DOHH2 (cell line): ENCODE data around the gene RAB10.

Experiments used
- H3F3A ChIP-seq: fragments of 200-600 bp; sonication (generic), shearing (Covaris generic); 2 replicates; pipeline ENCODE4 v1.6.0; 2016; ENCODE audit warnings: antibody characterized with exemption, mild to moderate bottlenecking; ENCODE audit not compliant: control insufficient read depth, insufficient read depth
- H3K27ac ChIP-seq: fragments of 200-600 bp; sonication (generic); 2 replicates; pipeline ENCODE4 v1.5.1; 2014; ENCODE audit warnings: low read depth, mild to moderate bottlenecking, low read length, moderate library complexity
- H3K27me3 ChIP-seq: fragments of 200-600 bp; sonication (generic); 2 replicates; pipeline ENCODE4 v1.6.1; 2014; ENCODE audit warnings: mild to moderate bottlenecking, low read length, mixed read lengths; ENCODE audit not compliant: control insufficient read depth
- H3K36me3 ChIP-seq: fragments of 200-600 bp; sonication (generic); 2 replicates; pipeline ENCODE4 v1.6.1; 2014; ENCODE audit warnings: mild to moderate bottlenecking, low read length, moderate library complexity, mixed read lengths; ENCODE audit not compliant: control insufficient read depth
- H3K4me1 ChIP-seq: fragments of 200-600 bp; sonication (generic); 2 replicates; pipeline ENCODE4 v1.6.1; 2014; ENCODE audit warnings: mild to moderate bottlenecking, low read length, mixed read lengths; ENCODE audit not compliant: control insufficient read depth
- H3K4me2 ChIP-seq: fragments of 200-600 bp; sonication (generic); 2 replicates; pipeline ENCODE4 v1.6.0; 2014; ENCODE audit warnings: mild to moderate bottlenecking, low read length, moderate library complexity
- H3K4me3 ChIP-seq: fragments of 200-600 bp; sonication (generic); 2 replicates; pipeline ENCODE4 v1.5.1; 2014; ENCODE audit warnings: mild to moderate bottlenecking, low read length, mixed read lengths
- H3K79me2 ChIP-seq: fragments of 200-600 bp; sonication (generic); 2 replicates; pipeline ENCODE4 v1.6.1; 2014; ENCODE audit warnings: mild to moderate bottlenecking, low read length, mixed read lengths; ENCODE audit not compliant: control insufficient read depth
- H3K9me2 ChIP-seq: fragments of 200-600 bp; sonication (generic); replicated peaks from 2 replicates; pipeline ENCODE4 v1.6.1; 2014; ENCODE audit warnings: mild to moderate bottlenecking, low read length, mixed read lengths; ENCODE audit not compliant: control insufficient read depth
- H3K9me3 ChIP-seq: fragments of 200-600 bp; sonication (generic); 2 replicates; pipeline ENCODE4 v1.6.1; 2014; ENCODE audit warnings: antibody characterized with exemption, low read length, mixed read lengths; ENCODE audit not compliant: control insufficient read depth, insufficient read depth
- H4K20me1 ChIP-seq: fragments of 200-600 bp; sonication (generic); 2 replicates; pipeline ENCODE4 v1.6.0; 2014; ENCODE audit warnings: low read depth, mild to moderate bottlenecking, antibody characterized with exemption, low read length, moderate library complexity; ENCODE audit not compliant: control insufficient read depth, insufficient read depth
- EZH2phosphoT487 ChIP-seq: fragments of 200-600 bp; sonication (generic); IDR thresholded peaks from 2 replicates; pipeline ENCODE4 v1.6.1; 2017; ENCODE audit warnings: borderline replicate concordance, mild to moderate bottlenecking, antibody characterized with exemption, low read length, moderate library complexity, mixed read lengths
- TF ChIP-seq, protein P1 (sequence below): fragments of 200-600 bp; sonication (generic); IDR thresholded peaks from one replicate; pipeline ENCODE4 v1.5.1; 2014; ENCODE audit warnings: antibody characterized with exemption, mild to moderate bottlenecking, low read depth, low read length; ENCODE audit not compliant: poor library complexity, severe bottlenecking

Gene RAB10

DNA sequence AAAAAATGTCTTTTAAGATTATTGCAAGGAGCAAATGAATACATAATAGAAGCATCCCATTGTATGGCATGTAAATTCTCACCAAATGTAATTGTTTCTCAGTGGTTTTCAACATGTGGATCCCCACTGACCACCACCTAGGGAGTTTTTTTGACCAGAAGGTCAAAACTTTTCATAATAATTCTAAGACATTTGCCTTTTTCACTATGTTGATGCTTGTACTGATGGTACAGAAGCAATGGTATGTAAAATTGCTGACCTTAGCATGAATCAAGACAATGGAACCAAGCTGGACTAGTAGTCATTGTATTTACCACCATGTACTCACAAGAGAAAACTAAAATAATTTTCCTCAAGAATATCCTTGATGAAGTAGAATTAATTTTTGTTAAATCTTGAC is 36.8 kb downstream of the RAB10 start:
- Histone ChIP-seq H3K9me3 (no peaks in the 10 kb centered on the region), H3K27me3 (no peaks in the 10 kb centered on the region), H3F3A (no peaks in the 10 kb centered on the region), H4K20me1 (peaks cover 7% of the 10 kb centered on the region; the same call in 1 of the 2 replicates), H3K36me3 (peaks cover 7% of the 10 kb centered on the region), H3K27ac (no peak overlapping the region), H3K79me2 (peaks cover 94% of the 10 kb centered on the region), H3K4me3 (no peak overlapping the region), H3K4me2 (no peak overlapping the region), H3K4me1 (peaks cover 34% of the 10 kb centered on the region), H3K9me2 (no peaks in the 10 kb centered on the region)
- TF ChIP-seq, protein P1, sequence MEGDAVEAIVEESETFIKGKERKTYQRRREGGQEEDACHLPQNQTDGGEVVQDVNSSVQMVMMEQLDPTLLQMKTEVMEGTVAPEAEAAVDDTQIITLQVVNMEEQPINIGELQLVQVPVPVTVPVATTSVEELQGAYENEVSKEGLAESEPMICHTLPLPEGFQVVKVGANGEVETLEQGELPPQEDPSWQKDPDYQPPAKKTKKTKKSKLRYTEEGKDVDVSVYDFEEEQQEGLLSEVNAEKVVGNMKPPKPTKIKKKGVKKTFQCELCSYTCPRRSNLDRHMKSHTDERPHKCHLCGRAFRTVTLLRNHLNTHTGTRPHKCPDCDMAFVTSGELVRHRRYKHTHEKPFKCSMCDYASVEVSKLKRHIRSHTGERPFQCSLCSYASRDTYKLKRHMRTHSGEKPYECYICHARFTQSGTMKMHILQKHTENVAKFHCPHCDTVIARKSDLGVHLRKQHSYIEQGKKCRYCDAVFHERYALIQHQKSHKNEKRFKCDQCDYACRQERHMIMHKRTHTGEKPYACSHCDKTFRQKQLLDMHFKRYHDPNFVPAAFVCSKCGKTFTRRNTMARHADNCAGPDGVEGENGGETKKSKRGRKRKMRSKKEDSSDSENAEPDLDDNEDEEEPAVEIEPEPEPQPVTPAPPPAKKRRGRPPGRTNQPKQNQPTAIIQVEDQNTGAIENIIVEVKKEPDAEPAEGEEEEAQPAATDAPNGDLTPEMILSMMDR = no peak
- no peak for TF ChIP-seq EZH2phosphoT487

GRCh38 chr2:26072925-26073768 is 39.3 kb downstream of the RAB10 start:
- Histone ChIP-seq H3K79me2 (peaks cover 96% of the 10 kb centered on the region), H3K4me2 (no peak overlapping the region), H3K9me3 (no peaks in the 10 kb centered on the region)

GRCh38 chr2:26073830-26074229 is 39.9 kb downstream of the RAB10 start:
- no peaks in the 10 kb centered on the region for H3K9me2 ChIP-seq
- TF ChIP-seq, protein P1 = no peak
- TF ChIP-seq EZH2phosphoT487 = no peak
- peaks cover 14% of the 10 kb centered on the region for H3K4me1 ChIP-seq
- no peaks in the 10 kb centered on the region for H3F3A ChIP-seq
- no peak overlapping the region for H3K4me3 ChIP-seq
- H3K9me3 ChIP-seq = no peaks in the 10 kb centered on the region
- H3K79me2 ChIP-seq = peaks cover 96% of the 10 kb centered on the region
- H3K27me3 ChIP-seq = no peaks in the 10 kb centered on the region
- H3K36me3 ChIP-seq = peaks cover 3% of the 10 kb centered on the region; the same call in 1 of the 2 replicates
- H4K20me1 ChIP-seq = 0 out of 2 replicates have a peak, but pooled peaks cover 4% of the 10 kb centered on the region
- H3K27ac ChIP-seq = no peak overlapping the region
- H3K4me2 ChIP-seq = no peak overlapping the region

More at GRCh38 chr2:26072925-26073768, 39.3 kb downstream of the RAB10 start:
- Histone ChIP-seq H3F3A (no peaks in the 10 kb centered on the region), H3K4me3 (no peak overlapping the region), H3K4me1 (peaks cover 21% of the 10 kb centered on the region), H4K20me1 (0 out of 2 replicates have a peak, but pooled peaks cover 4% of the 10 kb centered on the region), H3K9me2 (no peaks in the 10 kb centered on the region), H3K36me3 (peaks cover 3% of the 10 kb centered on the region; the same call in 1 of the 2 replicates), H3K27ac (no peak overlapping the region), H3K27me3 (no peaks in the 10 kb centered on the region)
- TF ChIP-seq, protein P1 = no peak
- TF ChIP-seq EZH2phosphoT487 = no peak
